Spleen (tissue), 11 donors: ENCODE measurements around the gene INHBA. TPM values are rescaled to one million over a fixed set of nuclear protein-coding genes. Genes with fewer than 3 reads are reported as not detected.

ENCODE experiments used
- DNase-seq: peaks from one replicate; pipeline ENCODE4 v3.0.0-alpha.2; 2020
- H3K27ac ChIP-seq, 8 donors: fragments of 200-600 bp; sonication (generic) in 7 of 8; 1 replicate in 4 of 8; 2 replicates in 4 of 8; pipeline versions ENCODE4 v1.5.0 to v1.8.0; 2016 to 2021; ENCODE audit warnings: inconsistent platforms in 4 of 8, mild to moderate bottlenecking in 4 of 8, moderate library complexity in 1 of 8
- H3K27me3 ChIP-seq, 7 donors: fragments of 200-600 bp; sonication (generic) in 6 of 7; replicated peaks in 1 of 7; 1 replicate in 4 of 7; 2 replicates in 3 of 7; pipeline versions ENCODE4 v1.5.0 to v1.8.0; 2016 to 2021; ENCODE audit warnings: inconsistent platforms in 3 of 7, mild to moderate bottlenecking in 1 of 7
- H3K36me3 ChIP-seq, 6 donors: fragments of 200-600 bp; sonication (generic) in 5 of 6; 1 replicate in 4 of 6; 2 replicates in 2 of 6; pipeline versions ENCODE4 v1.5.0 to v1.8.0; 2016 to 2021; ENCODE audit warnings: inconsistent platforms in 2 of 6
- H3K4me1 ChIP-seq, 6 donors: fragments of 200-600 bp; sonication (generic) in 5 of 6; 1 replicate in 3 of 6; 2 replicates in 3 of 6; pipeline versions ENCODE4 v1.5.0 to v1.8.0; 2016 to 2021; ENCODE audit warnings: inconsistent platforms in 3 of 6
- H3K4me3 ChIP-seq, 8 donors: fragments of 200-600 bp; sonication (generic) in 7 of 8; 1 replicate in 4 of 8; 2 replicates in 4 of 8; pipeline versions ENCODE4 v1.5.0 to v1.8.0; 2016 to 2021; ENCODE audit warnings: inconsistent platforms in 4 of 8, mild to moderate bottlenecking in 4 of 8, moderate library complexity in 2 of 8
- H3K9me3 ChIP-seq, 8 donors: fragments of 200-600 bp; sonication (generic) in 7 of 8; 1 replicate in 4 of 8; 2 replicates in 4 of 8; pipeline versions ENCODE4 v1.5.0 to v1.8.0; 2016 to 2021; ENCODE audit warnings: inconsistent platforms in 4 of 8
- POLR2A ChIP-seq, 3 donors: fragments of 450-650 bp; IDR thresholded peaks; one replicate each; pipeline ENCODE4 v1.5.1; 2017; ENCODE audit warnings: antibody characterized with exemption in 3 of 3, mild to moderate bottlenecking in 1 of 3
- POLR2AphosphoS5 ChIP-seq, 3 donors: sonication (generic); formaldehyde crosslinking; IDR thresholded peaks; one replicate each; pipeline ENCODE4 v1.5.1; 2017; ENCODE audit warnings: antibody characterized with exemption in 3 of 3
- WGBS, 5 donors: extraction: QIAGEN DNeasy Blood & Tissue Kit in 3 of 5; methylation state at CpG; one replicate each; pipeline versions ENCODE4 v1.1.5 to v1.1.7; 2013 to 2018; 5-methylcytosine and 5-hydroxymethylcytosine counted together
- intact Hi-C: fragments of 100-400 bp; cut with DNase I; formaldehyde crosslinking; loops from one replicate; pipeline ENCODE4 v1.15.0; 2023; ENCODE audit warnings: low total_unique reads
- polyA plus RNA-seq, 3 donors: library from polyadenylated mRNA; stranded (reverse); fragments of 200-250 nt; gene quantifications; one replicate each; pipeline ENCODE4 v1.2.1, GENCODE V29; 2013
- total RNA-seq, 7 donors: library from RNA; depleted of rRNA in 3 of 7; stranded (reverse); fragments of >200 nt in 3 of 7; fragmentation: NEBNext Ultra II Directional in 4 of 7; extraction: Animal tissue kit (Norgen Biotek cat#: 25700) in 4 of 7; gene quantifications; one replicate each; pipeline versions ENCODE4 v1.1.0 to v1.2.1, GENCODE V29; 2016 to 2021
- TF ChIP-seq, protein P1 (sequence below), 11 experiments: fragments of 200-600 bp in 7 of 11; fragments of 450-650 bp in 4 of 11; sonication (generic) in 4 of 11; IDR thresholded peaks in 8 of 11; conservative IDR thresholded peaks in 3 of 11; 1 replicate in 7 of 11; 2 replicates in 4 of 11; pipeline versions ENCODE4 v1.4.0 to v1.8.0; 2016 to 2021; ENCODE audit warnings: antibody characterized with exemption in 11 of 11, inconsistent platforms in 4 of 11, mild to moderate bottlenecking in 1 of 11
- donor health status: healthy with polysubstance abuse.
- donor health status: DM: no; HTN: no; CAD: no; lungs with moderate emphysema.
- donor health status: DM: no; HTN: no; CAD: no.
- donor health status: Bipolar disorder and iron deficiency.
- donor health status: healthy.
- donor health status: DM: no; HTN: no; CAD: no.
- donor health status: DM: yes; HTN: yes; CAD: no.

The INHBA gene
- total and polyA plus RNA-seq, 10 donors = 0.15 to 3.9 (median 0.40) TPM

DNA sequence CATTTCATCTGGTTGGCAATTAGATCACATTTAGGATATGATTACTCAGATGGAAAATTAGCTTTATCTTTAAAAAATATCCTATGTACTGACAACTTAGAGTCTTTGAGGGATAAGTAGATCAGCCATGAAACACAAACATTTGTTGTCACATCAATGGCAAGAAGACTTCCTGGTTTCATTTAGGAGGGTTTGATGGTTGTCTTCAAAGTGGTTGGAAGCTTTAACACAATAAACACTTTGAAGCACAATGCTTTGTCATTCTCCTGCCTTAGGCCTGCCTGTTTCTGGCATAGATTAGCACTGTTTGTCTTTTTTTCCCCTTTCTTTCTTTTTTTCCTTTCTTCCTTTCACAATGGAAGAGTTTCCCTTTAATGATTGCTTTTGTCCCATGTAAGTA is 20.5 kb downstream of the INHBA start:
- Histone ChIP-seq H3K4me1 (peaks cover 0 to 4% (median 0%) of the 10 kb centered on the region in 6 donors), H3K4me3 (no peak overlapping the region), H3K36me3 (no peaks in the 10 kb centered on the region), H3K27me3 (no peaks in the 10 kb centered on the region), H3K9me3 (no peaks in the 10 kb centered on the region), H3K27ac (no peak overlapping the region)
- intact Hi-C loops = no loop called here
- DNase-seq = no peak
- TF ChIP-seq POLR2AphosphoS5 (IDR thresholded peaks at IDR 0.05) = no peak

DNA sequence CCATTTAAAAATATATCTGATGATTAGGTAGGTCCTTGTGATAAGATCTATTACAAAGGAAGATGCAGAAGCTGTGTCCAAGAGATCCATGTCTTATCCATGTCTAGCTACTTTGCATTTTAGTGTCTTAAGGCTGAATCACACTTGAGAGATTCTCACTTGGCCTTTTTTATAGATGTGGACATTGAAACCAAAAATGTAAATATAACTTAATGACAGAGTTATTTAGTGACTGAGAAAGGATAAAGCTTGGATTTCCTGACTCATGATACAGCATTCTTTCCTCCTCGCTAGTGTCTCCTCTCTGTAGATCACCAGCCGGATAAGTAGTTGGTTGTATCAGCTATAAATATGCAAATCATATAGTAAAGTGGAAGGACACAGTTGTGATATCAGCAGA is 23.3 kb downstream of the INHBA start:
- WGBS, 5 donors = 83 to 93% (median 89%) methylated on average over 2 of the region's 2 CpGs

DNA sequence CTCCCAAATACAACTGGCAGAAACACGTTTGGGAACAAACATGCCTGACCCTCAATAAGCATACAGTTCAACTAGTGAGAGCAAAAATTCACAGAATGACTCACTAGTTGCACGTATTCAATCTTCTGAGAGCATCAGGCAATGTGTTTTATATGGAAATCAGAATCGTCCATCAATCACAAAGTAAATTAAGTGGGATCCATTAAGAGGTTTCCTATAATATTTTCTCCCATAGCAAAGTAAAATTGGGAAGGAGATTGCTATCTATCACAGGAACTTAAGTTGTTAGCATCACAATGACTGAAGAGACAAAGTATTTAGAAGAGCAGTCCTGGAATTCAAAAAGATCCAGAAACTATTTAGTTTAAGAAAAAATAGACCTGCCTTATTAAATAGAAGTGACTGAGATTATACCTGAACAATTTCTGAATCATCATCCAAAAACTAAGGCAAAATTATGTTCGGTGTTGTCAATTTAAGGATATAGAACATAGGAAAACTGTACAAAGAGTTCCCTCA is 28.3 kb downstream of the INHBA start:
- intact Hi-C loops = no loop called here
- 63 to 79% (median 76%) methylated on average over 4 of the region's 4 CpGs for WGBS, 5 donors

More for the DNA sequence above, 23.3 kb downstream of the INHBA start:
- no peak for DNase-seq
- H3K9me3 ChIP-seq = no peaks in the 10 kb centered on the region
- H3K4me1 ChIP-seq = no peaks in the 10 kb centered on the region
- no peak overlapping the region for H3K27ac ChIP-seq
- H3K36me3 ChIP-seq = no peaks in the 10 kb centered on the region
- TF ChIP-seq POLR2A (IDR thresholded peaks at IDR 0.05) (no peak), POLR2AphosphoS5 (IDR thresholded peaks at IDR 0.05) (no peak)
- TF ChIP-seq, protein P1, sequence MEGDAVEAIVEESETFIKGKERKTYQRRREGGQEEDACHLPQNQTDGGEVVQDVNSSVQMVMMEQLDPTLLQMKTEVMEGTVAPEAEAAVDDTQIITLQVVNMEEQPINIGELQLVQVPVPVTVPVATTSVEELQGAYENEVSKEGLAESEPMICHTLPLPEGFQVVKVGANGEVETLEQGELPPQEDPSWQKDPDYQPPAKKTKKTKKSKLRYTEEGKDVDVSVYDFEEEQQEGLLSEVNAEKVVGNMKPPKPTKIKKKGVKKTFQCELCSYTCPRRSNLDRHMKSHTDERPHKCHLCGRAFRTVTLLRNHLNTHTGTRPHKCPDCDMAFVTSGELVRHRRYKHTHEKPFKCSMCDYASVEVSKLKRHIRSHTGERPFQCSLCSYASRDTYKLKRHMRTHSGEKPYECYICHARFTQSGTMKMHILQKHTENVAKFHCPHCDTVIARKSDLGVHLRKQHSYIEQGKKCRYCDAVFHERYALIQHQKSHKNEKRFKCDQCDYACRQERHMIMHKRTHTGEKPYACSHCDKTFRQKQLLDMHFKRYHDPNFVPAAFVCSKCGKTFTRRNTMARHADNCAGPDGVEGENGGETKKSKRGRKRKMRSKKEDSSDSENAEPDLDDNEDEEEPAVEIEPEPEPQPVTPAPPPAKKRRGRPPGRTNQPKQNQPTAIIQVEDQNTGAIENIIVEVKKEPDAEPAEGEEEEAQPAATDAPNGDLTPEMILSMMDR (IDR thresholded peaks at IDR 0.05 in 8 of 11, conservative IDR thresholded peaks at IDR 0.05 in 3 of 11) = no peak
- H3K27me3 ChIP-seq = no peaks in the 10 kb centered on the region
- H3K4me3 ChIP-seq = no peak overlapping the region
- intact Hi-C loops = no loop called here

DNA sequence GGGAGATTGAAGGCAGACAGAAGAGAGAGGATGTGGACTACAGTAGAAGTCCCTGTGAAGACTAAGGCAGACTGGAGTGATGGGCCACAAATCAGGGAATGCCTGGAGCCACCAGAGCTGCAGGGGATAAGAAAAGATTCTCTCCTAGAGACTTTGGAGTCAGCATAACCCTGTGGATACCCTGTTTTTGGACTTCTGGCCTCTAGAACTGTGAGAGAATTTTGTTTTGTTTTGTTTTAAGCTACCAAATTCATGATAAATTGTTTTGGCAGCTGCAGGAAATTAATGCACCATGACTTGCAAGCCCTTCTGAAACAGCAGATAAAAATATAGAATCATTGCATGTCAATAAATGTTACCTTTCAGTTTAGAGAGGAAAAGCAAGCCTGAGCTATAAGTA is 41.3 kb downstream of the INHBA start:
- Histone ChIP-seq H3K27ac (no peak overlapping the region), H3K9me3 (no peaks in the 10 kb centered on the region), H3K27me3 (no peaks in the 10 kb centered on the region), H3K4me1 (no peaks in the 10 kb centered on the region), H3K36me3 (no peaks in the 10 kb centered on the region), H3K4me3 (no peak overlapping the region)
- intact Hi-C loops = no loop called here
- DNase-seq = no peak
- TF ChIP-seq, protein P1 (IDR thresholded peaks at IDR 0.05 in 8 of 11, conservative IDR thresholded peaks at IDR 0.05 in 3 of 11) = no peak
- no peak for TF ChIP-seq POLR2AphosphoS5 (IDR thresholded peaks at IDR 0.05)

More for the DNA sequence above, 28.3 kb downstream of the INHBA start:
- no peak for DNase-seq
- Histone ChIP-seq H3K27ac (no peak overlapping the region), H3K9me3 (no peaks in the 10 kb centered on the region), H3K4me1 (no peaks in the 10 kb centered on the region), H3K36me3 (no peaks in the 10 kb centered on the region), H3K4me3 (no peak overlapping the region), H3K27me3 (no peaks in the 10 kb centered on the region)
- TF ChIP-seq, protein P1 (IDR thresholded peaks at IDR 0.05 in 8 of 11, conservative IDR thresholded peaks at IDR 0.05 in 3 of 11) = no peak
- TF ChIP-seq POLR2A (IDR thresholded peaks at IDR 0.05) = no peak
- no peak for TF ChIP-seq POLR2AphosphoS5 (IDR thresholded peaks at IDR 0.05)

DNA sequence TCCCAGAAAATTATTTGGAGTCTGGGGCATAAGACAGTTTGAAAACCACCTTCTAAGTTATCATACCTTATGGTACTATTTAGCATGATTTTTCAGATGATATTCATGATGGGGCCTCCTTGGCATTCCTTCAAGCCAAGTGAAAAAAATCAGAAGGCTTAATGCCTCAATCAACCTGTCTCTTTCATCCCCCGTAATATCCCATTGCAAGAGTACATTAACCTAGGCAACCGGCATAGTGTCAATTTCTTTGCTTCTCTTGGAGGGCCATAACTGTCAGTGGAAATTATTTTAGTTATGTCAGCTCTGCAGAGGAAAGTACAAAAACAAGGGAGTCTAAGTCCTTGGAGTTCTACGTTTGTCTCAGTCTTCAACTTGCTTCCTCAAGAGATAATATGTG is 43.4 kb downstream of the INHBA start:
- Histone ChIP-seq H3K4me3 (no peak overlapping the region), H3K4me1 (no peaks in the 10 kb centered on the region), H3K27me3 (no peaks in the 10 kb centered on the region), H3K9me3 (no peaks in the 10 kb centered on the region), H3K36me3 (no peaks in the 10 kb centered on the region), H3K27ac (no peak overlapping the region)
- intact Hi-C loops = no loop called here
- WGBS, 5 donors = 92 to 95% (median 93%) methylated on average over 3 of the region's 3 CpGs
- DNase-seq = no peak
- no peak for TF ChIP-seq POLR2A (IDR thresholded peaks at IDR 0.05)
- TF ChIP-seq POLR2AphosphoS5 (IDR thresholded peaks at IDR 0.05) = no peak
- TF ChIP-seq, protein P1 (IDR thresholded peaks at IDR 0.05 in 8 of 11, conservative IDR thresholded peaks at IDR 0.05 in 3 of 11) = no peak
